GM12801 (cell line): ENCODE data around the gene ZBTB32.

ENCODE experiments used
- TF ChIP-seq, protein P1 (sequence below): IDR thresholded peaks from one replicate; pipeline ENCODE4 v1.5.1; 2011; ENCODE audit warnings: control low read depth; ENCODE audit not compliant: insufficient read length; ENCODE audit errors: extremely low read depth

Gene ZBTB32

GRCh38 chr19:35718345-35719041, 14.1 kb downstream of the ZBTB32 start:
- TF ChIP-seq, protein P1, sequence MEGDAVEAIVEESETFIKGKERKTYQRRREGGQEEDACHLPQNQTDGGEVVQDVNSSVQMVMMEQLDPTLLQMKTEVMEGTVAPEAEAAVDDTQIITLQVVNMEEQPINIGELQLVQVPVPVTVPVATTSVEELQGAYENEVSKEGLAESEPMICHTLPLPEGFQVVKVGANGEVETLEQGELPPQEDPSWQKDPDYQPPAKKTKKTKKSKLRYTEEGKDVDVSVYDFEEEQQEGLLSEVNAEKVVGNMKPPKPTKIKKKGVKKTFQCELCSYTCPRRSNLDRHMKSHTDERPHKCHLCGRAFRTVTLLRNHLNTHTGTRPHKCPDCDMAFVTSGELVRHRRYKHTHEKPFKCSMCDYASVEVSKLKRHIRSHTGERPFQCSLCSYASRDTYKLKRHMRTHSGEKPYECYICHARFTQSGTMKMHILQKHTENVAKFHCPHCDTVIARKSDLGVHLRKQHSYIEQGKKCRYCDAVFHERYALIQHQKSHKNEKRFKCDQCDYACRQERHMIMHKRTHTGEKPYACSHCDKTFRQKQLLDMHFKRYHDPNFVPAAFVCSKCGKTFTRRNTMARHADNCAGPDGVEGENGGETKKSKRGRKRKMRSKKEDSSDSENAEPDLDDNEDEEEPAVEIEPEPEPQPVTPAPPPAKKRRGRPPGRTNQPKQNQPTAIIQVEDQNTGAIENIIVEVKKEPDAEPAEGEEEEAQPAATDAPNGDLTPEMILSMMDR: no peak

DNA sequence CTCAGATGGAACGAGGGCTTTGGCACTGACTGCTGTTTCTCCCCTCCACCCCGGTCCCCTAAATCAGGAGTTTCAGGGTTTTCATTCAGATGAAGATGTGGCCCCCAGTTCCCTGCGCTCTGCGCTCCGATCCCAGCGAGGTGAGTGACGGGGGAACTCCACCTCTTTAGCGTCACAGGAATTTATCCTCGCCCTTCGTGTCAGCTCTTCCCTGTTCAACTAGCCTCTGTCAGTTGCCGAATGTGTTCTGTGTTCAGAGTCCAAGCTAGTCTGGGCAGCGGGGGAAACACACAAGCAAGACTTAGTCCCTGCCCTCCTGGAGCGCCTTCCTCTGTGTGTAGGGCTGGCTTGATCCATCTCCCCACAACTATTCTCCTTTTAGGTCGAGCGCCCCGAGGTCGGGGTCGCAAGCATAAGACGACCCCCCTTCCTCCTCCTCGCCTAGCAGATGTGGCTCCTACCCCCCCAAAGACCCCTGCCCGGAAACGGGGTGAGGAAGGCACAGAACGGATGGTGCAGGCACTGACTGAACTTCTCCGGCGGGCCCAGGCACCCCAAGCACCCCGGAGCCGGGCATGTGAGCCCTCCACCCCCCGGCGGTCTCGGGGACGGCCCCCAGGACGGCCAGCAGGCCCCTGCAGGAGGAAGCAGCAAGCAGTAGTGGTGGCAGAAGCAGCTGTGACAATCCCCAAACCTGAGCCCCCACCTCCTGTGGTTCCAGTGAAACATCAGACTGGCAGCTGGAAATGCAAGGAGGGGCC, 15.2 kb downstream of the ZBTB32 start:
- TF ChIP-seq, protein P1: no peak

DNA sequence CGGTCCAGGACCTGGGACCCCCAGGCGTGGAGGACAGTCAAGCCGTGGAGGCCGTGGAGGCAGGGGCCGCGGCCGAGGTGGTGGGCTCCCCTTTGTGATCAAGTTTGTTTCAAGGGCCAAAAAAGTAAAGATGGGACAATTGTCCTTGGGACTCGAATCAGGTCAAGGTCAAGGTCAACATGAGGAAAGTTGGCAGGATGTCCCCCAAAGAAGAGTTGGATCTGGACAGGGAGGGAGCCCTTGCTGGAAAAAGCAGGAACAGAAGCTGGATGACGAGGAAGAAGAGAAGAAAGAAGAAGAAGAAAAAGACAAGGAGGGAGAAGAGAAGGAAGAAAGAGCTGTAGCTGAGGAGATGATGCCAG, 15.8 kb downstream of the ZBTB32 start:
- TF ChIP-seq, protein P1: no peak

- TF ChIP-seq, protein P1: no peak
Observed at GRCh38 chr19:35720648-35721047, 16.3 kb downstream of the ZBTB32 start.

- TF ChIP-seq, protein P1: no peak
Observed at GRCh38 chr19:35721374-35721773, 17.0 kb downstream of the ZBTB32 start.

GRCh38 chr19:35722461-35722860, 18.1 kb downstream of the ZBTB32 start:
- TF ChIP-seq, protein P1: no peak

DNA sequence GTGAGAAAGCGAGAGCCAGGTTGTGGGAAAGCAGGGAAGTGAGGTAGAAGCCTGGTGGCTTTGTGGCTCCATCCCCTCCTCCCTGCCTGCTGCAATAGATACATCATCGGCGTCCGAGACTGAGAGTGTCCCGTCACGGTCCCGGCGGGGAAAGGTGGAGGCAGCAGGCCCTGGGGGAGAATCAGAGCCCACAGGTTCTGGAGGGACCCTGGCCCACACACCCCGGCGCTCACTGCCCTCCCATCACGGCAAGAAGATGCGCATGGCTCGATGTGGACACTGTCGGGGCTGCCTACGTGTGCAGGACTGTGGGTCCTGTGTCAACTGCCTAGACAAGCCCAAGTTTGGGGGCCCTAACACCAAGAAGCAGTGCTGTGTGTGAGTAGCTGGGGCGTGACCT, 18.5 kb downstream of the ZBTB32 start:
- TF ChIP-seq, protein P1: no peak
